ENCODE data around the gene DHRS2.
"Not testable (repeated sequence)": the region's sequence is repeated elsewhere in the genome, so short reads cannot be mapped to it uniquely, and the experiment has no call there.

DHRS2 gene

GRCh38 chr14:23670481-23670880 lies 34.3 kb downstream of the DHRS2 start:
- H3K4me3 ChIP-seq (replicated peaks; ENCODE audit: low read depth, low read length) = no peak overlapping the region
- TF ChIP-seq CTCF (IDR thresholded peaks at IDR 0.05; ENCODE audit: low read length, missing control alignments) = no peak
- no peak for DNase-seq (ENCODE audit: low read depth)

DNA sequence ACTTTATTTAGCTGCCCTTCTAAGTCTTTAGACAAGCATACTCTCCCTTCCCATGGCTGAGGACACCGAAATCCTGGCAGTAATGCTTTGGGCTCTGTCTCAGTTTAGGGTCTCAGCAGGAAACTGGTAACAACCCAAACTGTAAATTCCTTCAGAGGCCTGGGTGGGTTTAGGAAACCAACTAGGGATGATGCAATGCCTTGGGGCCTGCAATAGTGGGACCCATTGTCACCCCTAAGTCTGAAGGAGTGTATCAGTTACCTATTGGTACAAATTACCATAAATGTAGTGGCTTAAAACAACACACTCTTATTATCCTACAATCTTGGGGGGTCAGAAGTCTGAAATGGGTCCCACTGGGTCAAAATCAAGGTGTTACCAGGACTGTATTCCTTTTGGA lies 36.0 kb downstream of the DHRS2 start:
- no peak overlapping the region for H3K4me3 ChIP-seq (replicated peaks; ENCODE audit: low read depth, low read length)
- no peak for TF ChIP-seq CTCF (IDR thresholded peaks at IDR 0.05; ENCODE audit: low read length, missing control alignments)
- no peak for DNase-seq (ENCODE audit: low read depth)

- no peak overlapping the region for H3K4me3 ChIP-seq (replicated peaks; ENCODE audit: low read depth, low read length)
- no peak for DNase-seq (ENCODE audit: low read depth)
- no peak for TF ChIP-seq CTCF (IDR thresholded peaks at IDR 0.05; ENCODE audit: low read length, missing control alignments)
Measured at GRCh38 chr14:23675337-23675736, 39.2 kb downstream of the DHRS2 start.

- DNase-seq (ENCODE audit: low read depth) = no peak
- TF ChIP-seq CTCF (IDR thresholded peaks at IDR 0.05; ENCODE audit: low read length, missing control alignments) = no peak
Measured at GRCh38 chr14:23675906-23676305, 39.7 kb downstream of the DHRS2 start.

DNA sequence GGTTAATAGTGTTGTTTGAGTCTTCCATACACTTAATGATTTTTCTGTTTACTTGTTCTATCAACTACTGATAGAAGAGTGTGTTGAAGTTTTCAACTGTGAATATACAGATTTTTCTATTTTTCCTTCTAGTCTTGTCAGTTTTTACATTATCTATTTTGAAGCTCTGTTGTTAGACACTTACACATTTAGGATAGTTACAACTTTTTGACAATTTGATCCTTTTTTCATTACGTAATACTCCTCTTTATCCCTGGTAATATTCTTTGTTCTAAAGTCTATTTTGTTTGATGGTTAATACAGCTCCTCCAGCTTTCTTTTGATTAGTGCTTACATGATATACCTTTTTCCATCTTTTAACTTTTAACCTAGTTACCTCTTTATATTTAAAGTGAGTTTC lies 45.2 kb downstream of the DHRS2 start:
- H3K4me3 ChIP-seq (replicated peaks; ENCODE audit: low read depth, low read length) = no peak overlapping the region
- no peak for TF ChIP-seq CTCF (IDR thresholded peaks at IDR 0.05; ENCODE audit: low read length, missing control alignments)
- DNase-seq (ENCODE audit: low read depth) = no peak

More at GRCh38 chr14:23675906-23676305, 39.7 kb downstream of the DHRS2 start:
- H3K4me3 ChIP-seq (replicated peaks; ENCODE audit: low read depth, low read length) = no peak overlapping the region

- not testable (repeated sequence) for H3K4me3 ChIP-seq (replicated peaks; ENCODE audit: low read depth, low read length); DNase-seq (ENCODE audit: low read depth)
Measured at GRCh38 chr14:23689709-23690514, 53.7 kb downstream of the DHRS2 start.

- no peak for DNase-seq (ENCODE audit: low read depth)
- no peak overlapping the region for H3K4me3 ChIP-seq (replicated peaks; ENCODE audit: low read depth, low read length)
- no peak for TF ChIP-seq CTCF (IDR thresholded peaks at IDR 0.05; ENCODE audit: low read length, missing control alignments)
Measured at GRCh38 chr14:23692416-23692815, 56.3 kb downstream of the DHRS2 start.
